Activated CD4-positive, alpha-beta T cell treated with anti-CD3 and anti-CD28 coated beads for 36 hours (primary cell): ENCODE data around the gene SEC14L6. TPM values are rescaled to one million over a fixed set of nuclear protein-coding genes. Genes with fewer than 3 reads are reported as not detected.

Source experiments
- ATAC-seq: fragments of 200-7000 bp; cut with Tn5 transposase; one replicate; pipeline ENCODE4 v1.10.0; 2021; ENCODE audit warnings: mild to moderate bottlenecking, moderate library complexity
- CTCF ChIA-PET: fragments of 350-600 bp; sonication (Branson Sonifier 250); formaldehyde crosslinking; loops from one replicate; lab custom pipeline; 2021; ENCODE audit warnings: antibody characterized with exemption; lab: Charles Lee
- POLR2A ChIA-PET: fragments of 350-600 bp; sonication (Branson Sonifier 250); formaldehyde crosslinking; loops from one replicate; lab custom pipeline; 2021; ENCODE audit warnings: antibody characterized with exemption, inconsistent platforms; lab: Charles Lee
- DNase-seq: peaks from one replicate; pipeline ENCODE4 v3.0.0-alpha.2; 2020
- H3K27ac Mint-ChIP-seq: one replicate; pipeline ENCODE4 v1.8.0; 2021; ENCODE audit warnings: mixed read lengths
- H3K27me3 Mint-ChIP-seq: one replicate; pipeline ENCODE4 v1.8.0; 2021; ENCODE audit warnings: mixed read lengths
- H3K36me3 Mint-ChIP-seq: one replicate; pipeline ENCODE4 v1.8.0; 2021; ENCODE audit warnings: low read depth, mixed read lengths
- H3K4me1 Mint-ChIP-seq: one replicate; pipeline ENCODE4 v1.8.0; 2021; ENCODE audit warnings: mixed read lengths
- H3K4me3 Mint-ChIP-seq: one replicate; pipeline ENCODE4 v1.8.0; 2021; ENCODE audit warnings: mild to moderate bottlenecking, moderate library complexity, mixed read lengths
- H3K9me3 Mint-ChIP-seq: one replicate; pipeline ENCODE4 v1.8.0; 2021; ENCODE audit warnings: low read depth, mixed read lengths
- intact Hi-C, 2 experiments: fragments of 100-400 bp; cut with DNase I in 1 of 2; cut with micrococcal nuclease in 1 of 2; formaldehyde crosslinking; loops; one replicate each; pipeline versions ENCODE4 v1.14.2 to v1.15.1; 2022 to 2024; cut with DNase I, micrococcal nuclease
- total RNA-seq, 2 experiments: library from RNA; stranded (reverse); gene quantifications; one replicate each; pipeline ENCODE4 v1.2.3, GENCODE V29; 2021

SEC14L6 gene
- total RNA-seq, 2 experiments from 2014 or later: not detected

DNA sequence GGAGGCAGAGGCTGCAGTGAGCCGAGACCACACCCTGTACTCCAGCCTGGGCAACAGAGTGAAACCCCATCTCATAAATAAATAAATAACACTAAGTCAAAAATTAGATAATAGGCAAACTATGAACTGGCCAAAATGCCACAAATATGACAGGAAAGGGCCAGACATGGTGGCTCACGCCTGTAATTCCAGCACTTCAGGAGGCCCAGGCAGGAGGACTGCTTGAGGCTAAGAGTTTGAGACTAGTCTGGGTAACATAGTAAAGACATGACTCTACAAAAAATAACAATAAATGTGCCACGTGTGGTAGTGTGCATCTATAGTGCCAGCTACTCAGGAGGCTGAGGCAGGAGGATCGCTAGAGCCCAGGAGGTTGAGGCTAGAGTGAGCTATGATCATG lies 19.9 kb downstream of the SEC14L6 start:
- Mint-ChIP-seq H3K36me3 (no peaks in the 10 kb centered on the region), H3K27ac (no peak overlapping the region), H3K9me3 (no peaks in the 10 kb centered on the region), H3K4me3 (no peak overlapping the region), H3K27me3 (peaks cover 4% of the 10 kb centered on the region), H3K4me1 (no peaks in the 10 kb centered on the region)
- intact Hi-C loops: no loop called here
- ChIA-PET POLR2A (no interaction called here), CTCF (interaction anchor here (0.6 kb wide), 1 partner anchor 113 kb away, joined by 3 read pairs; no protein-coding TSS in a partner anchor)
- DNase-seq (no peak), ATAC-seq (no peak)

DNA sequence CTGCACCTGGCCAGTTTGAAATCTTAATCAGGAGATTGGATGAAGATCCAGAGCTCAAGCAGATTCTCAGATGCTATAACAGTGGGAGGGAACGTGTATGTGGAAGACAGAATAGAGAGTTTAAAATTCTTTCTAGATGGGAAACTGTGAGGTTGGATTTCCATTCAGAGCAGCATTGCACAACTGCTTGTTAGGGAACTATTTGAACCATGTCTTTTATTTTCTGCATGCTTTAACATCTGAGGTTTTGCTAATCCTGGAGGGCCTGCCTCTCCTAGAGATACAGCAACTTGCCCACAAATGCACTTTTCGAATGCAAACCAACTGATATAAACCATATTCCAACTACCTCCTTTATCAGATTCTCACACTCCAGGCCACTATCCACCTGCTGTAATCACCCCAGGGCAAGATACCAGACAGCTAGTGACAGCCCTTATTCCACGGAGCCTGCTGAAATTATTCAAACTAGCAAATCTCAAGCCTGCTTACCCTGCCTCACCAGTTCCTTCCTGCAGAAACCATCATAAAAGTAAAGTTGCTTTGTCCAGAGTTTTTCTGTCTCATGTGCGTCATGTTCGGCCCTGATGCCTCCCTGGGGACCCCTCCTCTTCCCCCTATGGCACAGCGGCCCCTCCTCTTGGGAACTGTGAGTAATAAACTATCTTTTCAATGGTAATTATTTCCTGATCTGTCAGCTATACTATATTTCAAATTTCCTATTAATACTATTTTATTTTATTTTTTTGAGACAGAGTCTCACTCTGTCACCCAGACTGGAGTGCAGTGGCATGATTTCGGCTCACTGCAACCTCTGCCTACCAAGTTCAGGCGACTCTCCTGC lies 22.7 kb downstream of the SEC14L6 start:
- DNase-seq: no peak
- Mint-ChIP-seq H3K36me3 (no peaks in the 10 kb centered on the region), H3K9me3 (no peaks in the 10 kb centered on the region), H3K27ac (no peak overlapping the region), H3K4me3 (no peak overlapping the region), H3K27me3 (peaks cover 2% of the 10 kb centered on the region), H3K4me1 (no peaks in the 10 kb centered on the region)
- intact Hi-C loops: no loop called here
- ATAC-seq: no peak
- ChIA-PET CTCF (interaction anchor here (0.6 to 0.7 kb wide), 2 partner anchors 21 to 1527 kb away, joined by 3 read pairs; no protein-coding TSS in a partner anchor), POLR2A (no interaction called here)

DNA sequence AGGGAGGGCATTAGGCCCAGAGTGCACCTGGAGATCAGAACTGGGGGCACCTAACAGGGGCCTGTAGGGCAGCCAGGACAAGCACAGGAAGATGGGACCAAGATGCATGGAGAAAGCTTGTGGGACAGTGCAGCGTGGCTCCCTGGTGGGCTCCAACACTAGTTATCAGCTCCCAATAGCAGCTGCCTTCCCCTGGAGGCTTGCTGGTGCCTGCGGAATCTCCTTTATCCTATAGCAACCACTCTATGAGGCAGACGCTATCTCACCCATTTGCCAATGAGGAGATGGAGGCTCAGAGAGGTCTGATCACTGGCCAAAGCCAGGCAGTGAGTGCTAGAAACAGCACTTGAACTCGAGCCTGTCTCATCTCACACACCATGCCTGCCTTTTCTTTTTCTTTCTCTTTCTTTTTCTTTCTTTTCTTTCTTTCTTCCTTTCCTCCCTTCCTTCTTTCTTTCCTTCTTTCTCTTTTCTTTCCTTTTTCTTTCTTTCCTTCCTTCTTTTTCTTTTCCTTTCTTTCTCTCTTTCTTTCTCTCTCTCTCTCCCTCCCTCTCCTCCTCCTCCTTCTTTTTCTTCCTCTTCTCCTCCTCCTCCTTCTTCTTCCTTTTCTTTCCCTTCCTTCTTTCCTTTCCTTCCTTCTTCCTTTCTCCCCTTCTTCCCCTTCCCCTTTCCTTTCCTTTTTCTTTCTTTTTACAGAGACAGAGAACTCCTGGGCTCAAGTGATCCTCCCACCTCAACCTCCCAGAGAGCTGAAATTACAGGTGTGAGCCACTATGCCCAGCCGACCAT lies 25.0 kb downstream of the SEC14L6 start:
- DNase-seq: no peak
- POLR2A ChIA-PET: no interaction called here
- Mint-ChIP-seq H3K4me1 (no peaks in the 10 kb centered on the region), H3K36me3 (no peaks in the 10 kb centered on the region), H3K4me3 (no peak overlapping the region), H3K27me3 (peaks cover 2% of the 10 kb centered on the region), H3K9me3 (no peaks in the 10 kb centered on the region), H3K27ac (no peak overlapping the region)
- intact Hi-C loops: no loop called here
- CTCF ChIA-PET: interaction anchor here (0.5 kb wide), 1 partner anchor 708 kb away, joined by 3 read pairs; no protein-coding TSS in a partner anchor
- ATAC-seq: no peak

DNA sequence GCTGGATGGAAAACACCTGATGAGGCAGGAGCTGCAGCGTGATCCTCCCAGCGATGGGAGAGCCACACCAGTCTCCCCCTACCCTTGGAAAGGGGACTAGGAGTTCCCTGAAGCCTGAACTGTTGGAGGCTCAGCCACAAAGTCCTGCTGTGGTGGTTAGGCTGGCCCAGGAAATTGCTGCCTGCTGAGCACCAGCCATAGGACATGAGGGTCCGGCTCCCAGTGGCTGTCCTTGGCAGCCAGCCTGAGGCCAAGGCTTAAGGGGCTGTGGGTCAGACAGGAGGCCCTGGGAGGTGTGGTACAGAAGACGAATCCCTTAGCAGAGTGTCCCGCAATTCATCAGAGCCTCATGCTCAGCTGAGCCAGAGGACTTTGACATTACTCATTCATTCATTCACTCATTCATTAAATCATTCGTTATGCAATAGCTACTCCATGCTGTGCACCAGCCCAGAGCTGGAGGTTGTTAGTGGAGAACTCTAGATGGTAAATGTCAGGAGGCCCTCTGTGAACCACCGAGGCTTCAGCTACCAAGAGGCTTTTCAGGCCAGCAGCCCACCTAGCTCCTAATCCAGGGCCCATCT lies 26.6 kb downstream of the SEC14L6 start:
- H3K27me3 Mint-ChIP-seq: peaks cover 2% of the 10 kb centered on the region
- no peak overlapping the region for H3K27ac Mint-ChIP-seq
- H3K9me3 Mint-ChIP-seq: no peaks in the 10 kb centered on the region
- H3K4me1 Mint-ChIP-seq: no peaks in the 10 kb centered on the region
- H3K4me3 Mint-ChIP-seq: no peak overlapping the region
- POLR2A ChIA-PET: no interaction called here
- no peaks in the 10 kb centered on the region for H3K36me3 Mint-ChIP-seq
- intact Hi-C loops: no loop called here
- CTCF ChIA-PET: interaction anchor here (0.6 kb wide), 1 partner anchor 97 kb away, joined by 4 read pairs; no protein-coding TSS in a partner anchor
- no peak for DNase-seq
- ATAC-seq: no peak

DNA sequence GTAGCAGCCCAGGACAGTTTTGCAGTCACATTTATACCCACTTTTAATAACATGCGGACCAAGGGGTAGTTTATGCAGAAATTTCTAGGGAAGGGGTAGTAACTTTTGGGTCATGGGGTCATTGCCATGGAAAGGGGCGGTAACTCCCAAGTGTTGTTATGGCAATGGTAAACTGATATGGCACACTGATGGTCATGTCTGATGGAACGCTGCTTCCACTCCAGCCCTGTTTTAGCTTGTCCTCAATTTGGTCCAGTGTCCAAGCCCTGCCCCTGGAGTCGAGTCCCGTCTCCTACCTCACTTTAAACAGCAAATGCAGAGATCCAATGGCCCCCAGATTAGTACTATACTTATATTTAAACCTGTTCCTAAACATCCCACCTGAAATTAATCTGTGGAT lies 29.8 kb downstream of the SEC14L6 start:
- no peaks in the 10 kb centered on the region for H3K4me1 Mint-ChIP-seq
- H3K27ac Mint-ChIP-seq: no peak overlapping the region
- CTCF ChIA-PET: no interaction called here

DNA sequence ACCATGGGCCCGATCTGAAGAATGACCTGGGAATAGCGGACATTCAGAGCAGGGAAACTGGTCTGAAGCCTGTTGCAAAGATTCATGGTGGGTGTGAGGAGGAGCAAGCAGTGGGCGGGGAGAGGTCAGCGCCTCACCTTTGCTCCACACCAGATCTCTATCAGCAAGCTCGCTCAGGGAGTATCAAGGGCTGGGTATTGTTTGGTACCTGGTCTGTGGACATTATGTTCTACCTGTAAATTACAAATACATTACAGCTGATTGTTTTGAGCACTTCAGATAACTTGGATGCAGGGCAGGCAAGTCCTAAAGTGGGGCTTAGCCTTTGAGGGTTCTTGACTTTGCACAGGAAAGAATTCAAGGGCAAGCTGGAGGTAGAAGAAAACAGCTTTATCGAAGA lies 30.3 kb downstream of the SEC14L6 start:
- Mint-ChIP-seq H3K4me3 (no peak overlapping the region), H3K9me3 (no peaks in the 10 kb centered on the region), H3K4me1 (no peaks in the 10 kb centered on the region), H3K27ac (no peak overlapping the region), H3K27me3 (no peaks in the 10 kb centered on the region), H3K36me3 (no peaks in the 10 kb centered on the region)
- ChIA-PET POLR2A (no interaction called here), CTCF (interaction anchor here (0.5 kb wide), 1 partner anchor 31 kb away, joined by 3 read pairs; no protein-coding TSS in a partner anchor)
- no peak for DNase-seq
- intact Hi-C loops: no loop called here
- no peak for ATAC-seq

More for the DNA sequence above, 29.8 kb downstream of the SEC14L6 start:
- intact Hi-C loops: no loop called here
- Mint-ChIP-seq H3K27me3 (no peaks in the 10 kb centered on the region), H3K36me3 (no peaks in the 10 kb centered on the region), H3K9me3 (no peaks in the 10 kb centered on the region), H3K4me3 (no peak overlapping the region)
- DNase-seq (no peak), ATAC-seq (no peak)
- POLR2A ChIA-PET: no interaction called here

DNA sequence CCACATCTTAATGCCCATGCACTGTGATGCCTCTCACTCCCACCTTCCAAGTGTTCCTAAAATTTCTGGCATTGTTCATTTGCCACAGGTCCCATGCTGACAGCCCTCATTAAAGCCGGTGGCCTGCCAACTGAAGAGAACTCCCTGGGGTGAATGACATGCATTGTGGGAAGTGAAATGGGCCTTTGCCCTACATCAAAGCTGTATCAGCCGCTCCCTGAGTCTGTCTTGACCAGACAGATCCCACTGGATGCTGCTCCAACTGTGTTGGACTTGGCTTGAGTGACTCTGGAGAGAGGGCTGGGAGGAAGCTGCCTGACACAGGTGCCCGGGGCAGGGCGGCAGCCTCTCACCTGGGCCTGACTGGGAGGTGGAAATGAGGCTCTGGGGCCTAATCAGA lies 32.3 kb downstream of the SEC14L6 start:
- no peak for ATAC-seq
- ChIA-PET CTCF (interaction anchor here (1.1 kb wide), 1 partner anchor 30 kb away, joined by 3 read pairs; no protein-coding TSS in a partner anchor), POLR2A (no interaction called here)
- H3K36me3 Mint-ChIP-seq: no peaks in the 10 kb centered on the region
- H3K27ac Mint-ChIP-seq: no peak overlapping the region
- no peak overlapping the region for H3K4me3 Mint-ChIP-seq
- no peaks in the 10 kb centered on the region for H3K4me1 Mint-ChIP-seq
- no peak for DNase-seq
- intact Hi-C loops: no loop called here
- no peaks in the 10 kb centered on the region for H3K27me3 Mint-ChIP-seq
- H3K9me3 Mint-ChIP-seq: no peaks in the 10 kb centered on the region

DNA sequence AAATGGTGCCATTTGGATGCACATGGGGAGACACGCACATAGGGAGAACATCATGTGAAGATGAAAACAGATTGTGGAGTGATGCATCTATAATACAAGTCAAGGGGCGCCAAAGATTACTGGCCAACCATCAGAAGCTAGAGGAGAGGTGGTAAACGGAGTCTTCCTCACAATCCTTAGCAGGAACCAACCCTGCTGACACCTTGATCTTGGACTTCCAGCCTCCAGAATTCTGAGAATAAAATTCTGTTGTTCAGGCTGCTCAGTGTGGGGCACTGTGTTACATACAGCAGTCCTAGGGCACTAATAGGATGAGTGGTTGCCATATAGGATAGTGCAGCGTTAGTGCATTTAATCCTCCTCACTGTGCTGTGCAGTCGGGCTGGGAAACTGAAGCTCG lies 33.1 kb downstream of the SEC14L6 start:
- ATAC-seq (no peak), DNase-seq (no peak)
- Mint-ChIP-seq H3K9me3 (no peaks in the 10 kb centered on the region), H3K4me1 (no peaks in the 10 kb centered on the region), H3K4me3 (no peak overlapping the region), H3K27ac (no peak overlapping the region), H3K36me3 (no peaks in the 10 kb centered on the region), H3K27me3 (no peaks in the 10 kb centered on the region)
- POLR2A ChIA-PET: no interaction called here
- CTCF ChIA-PET: interaction anchor here (1.1 kb wide), 1 partner anchor 29 kb away, joined by 3 read pairs; no protein-coding TSS in a partner anchor
- intact Hi-C loops: no loop called here

DNA sequence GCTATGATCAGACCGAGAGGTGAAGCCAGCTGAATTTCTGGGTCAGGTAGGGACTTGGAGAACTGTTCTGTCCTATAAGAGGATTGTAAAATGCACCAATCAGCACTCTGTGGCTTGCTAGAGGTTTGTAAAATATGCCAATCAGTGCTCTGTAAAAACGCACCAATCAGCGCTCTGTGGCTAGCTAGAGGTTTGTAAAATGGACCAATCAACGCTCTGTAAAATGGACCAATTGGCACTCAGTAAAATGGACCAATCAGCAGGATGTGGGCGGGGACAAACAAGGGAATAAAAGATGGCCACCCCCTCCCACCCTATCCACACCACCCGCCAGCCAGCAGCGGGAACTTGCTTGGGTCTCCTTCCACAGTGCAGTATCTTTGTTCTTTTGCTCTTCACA lies 34.6 kb downstream of the SEC14L6 start:
- DNase-seq (no peak), ATAC-seq (no peak)
- ChIA-PET POLR2A (no interaction called here), CTCF (interaction anchor here (0.6 to 1.1 kb wide), 3 partner anchors 62 to 251 kb away, joined by 3 to 6 read pairs (median 3); no protein-coding TSS in a partner anchor)
- Mint-ChIP-seq H3K27ac (no peak overlapping the region), H3K36me3 (no peaks in the 10 kb centered on the region), H3K4me1 (no peaks in the 10 kb centered on the region), H3K9me3 (no peaks in the 10 kb centered on the region), H3K27me3 (peaks cover 1% of the 10 kb centered on the region), H3K4me3 (no peak overlapping the region)
- intact Hi-C loops: no loop called here

DNA sequence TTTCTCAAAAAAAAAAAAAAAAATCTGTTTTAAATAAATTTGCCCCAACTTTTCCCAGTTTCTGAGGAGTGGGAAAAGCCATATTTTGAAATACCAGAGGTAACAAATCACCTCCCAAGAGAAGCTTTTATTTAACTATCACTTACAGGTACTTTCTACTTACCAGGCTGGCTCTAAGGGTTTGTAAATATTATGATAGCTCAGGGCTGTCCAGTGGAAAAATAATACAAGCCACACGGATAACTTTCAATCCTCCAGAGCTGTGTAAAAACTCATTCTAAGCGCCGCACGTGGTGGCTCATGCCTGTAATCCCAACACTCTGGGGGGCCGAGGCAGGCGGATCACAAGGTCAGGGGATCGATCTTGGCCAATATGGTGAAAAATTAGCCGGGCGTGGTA lies 35.4 kb downstream of the SEC14L6 start:
- no peaks in the 10 kb centered on the region for H3K4me1 Mint-ChIP-seq
- ChIA-PET POLR2A (no interaction called here), CTCF (no interaction called here)
- H3K27ac Mint-ChIP-seq: no peak overlapping the region
- intact Hi-C loops: no loop called here
- no peak for DNase-seq
- H3K36me3 Mint-ChIP-seq: no peaks in the 10 kb centered on the region
- ATAC-seq: no peak
- peaks cover 7% of the 10 kb centered on the region for H3K27me3 Mint-ChIP-seq
- H3K9me3 Mint-ChIP-seq: no peaks in the 10 kb centered on the region
- no peak overlapping the region for H3K4me3 Mint-ChIP-seq

DNA sequence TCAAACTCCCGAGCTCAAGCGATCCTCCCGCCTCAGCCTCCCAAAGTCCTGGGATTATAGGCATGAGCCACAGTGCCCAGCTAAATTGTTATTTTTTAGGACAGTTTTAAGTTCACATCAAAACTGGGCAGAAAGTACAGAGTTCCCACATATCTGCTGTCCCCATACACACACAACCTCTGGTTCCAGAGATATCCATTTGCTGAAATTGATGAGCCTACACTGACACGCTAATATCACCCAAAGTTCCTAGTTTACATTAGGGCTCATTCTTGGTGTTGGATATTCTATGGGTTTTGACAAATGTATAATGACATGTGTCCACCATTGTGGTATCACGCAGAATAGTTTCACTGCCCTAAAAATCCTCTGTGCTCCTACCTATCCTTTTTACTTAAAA lies 38.3 kb downstream of the SEC14L6 start:
- DNase-seq: no peak
- CTCF ChIA-PET: no interaction called here
- no peak for ATAC-seq
- Mint-ChIP-seq H3K4me3 (no peak overlapping the region), H3K27me3 (peaks cover 20% of the 10 kb centered on the region), H3K4me1 (no peaks in the 10 kb centered on the region), H3K27ac (no peak overlapping the region), H3K9me3 (no peaks in the 10 kb centered on the region), H3K36me3 (no peaks in the 10 kb centered on the region)
- intact Hi-C loops: no loop called here
- POLR2A ChIA-PET: no interaction called here
